GM21717 (cell line): ENCODE data around the gene LRRC59.
"Not testable (repeated sequence)": the region's sequence is repeated elsewhere in the genome, so short reads cannot be mapped to it uniquely, and the experiment has no call there.

Experiments used
- ATAC-seq: cut with Tn5 transposase; IDR thresholded peaks from one replicate; pipeline ENCODE4 v1.9.1; 2021; ENCODE audit warnings: mild to moderate bottlenecking, moderate library complexity; ENCODE audit not compliant: unreplicated experiment

LRRC59 gene

DNA sequence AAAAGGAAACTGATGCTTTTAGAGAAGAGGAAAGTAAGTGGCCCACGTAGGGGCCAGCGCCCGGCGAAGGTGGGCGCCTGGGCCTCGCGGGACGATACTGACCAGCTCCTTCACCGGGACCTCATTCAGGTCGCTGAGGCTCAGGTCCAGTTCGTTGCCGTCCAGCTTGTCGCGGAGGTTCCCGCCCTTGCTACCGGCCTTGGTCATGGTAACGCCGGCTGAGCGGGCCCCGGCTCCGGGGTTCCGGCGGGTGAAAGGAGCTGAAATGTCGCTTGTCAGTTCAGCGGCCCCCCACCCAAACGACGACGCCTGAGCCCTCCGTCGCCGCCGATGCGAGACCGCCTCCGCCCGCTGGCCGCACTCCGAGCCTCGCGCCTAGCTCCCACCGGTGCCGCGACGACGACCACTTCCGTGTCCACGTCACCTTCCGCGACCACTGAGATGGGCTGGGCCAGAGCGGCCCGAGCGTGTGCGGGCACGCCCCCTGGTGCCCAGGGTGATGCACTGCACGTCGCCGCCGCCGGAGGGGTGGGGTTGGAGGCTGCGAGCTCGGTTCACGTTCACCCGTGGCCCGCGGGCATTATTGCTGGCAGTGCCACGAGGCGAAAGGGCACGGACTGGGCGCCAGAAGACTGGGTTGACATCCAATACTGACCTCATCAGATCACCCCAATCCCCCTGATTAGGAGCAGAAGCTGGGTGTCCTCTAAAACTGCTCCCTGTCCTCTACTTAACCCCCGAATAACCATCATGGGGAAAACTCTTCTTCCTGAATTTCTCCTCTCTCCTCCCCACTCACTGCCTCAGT lies at the start of gene LRRC59:
Gene LRRC59 (minus strand): TSS at position 413 of the 808 bp plus-strand sequence. CDS start 206 bp downstream, at position 207.
- ATAC-seq: peak; percentile 93

DNA sequence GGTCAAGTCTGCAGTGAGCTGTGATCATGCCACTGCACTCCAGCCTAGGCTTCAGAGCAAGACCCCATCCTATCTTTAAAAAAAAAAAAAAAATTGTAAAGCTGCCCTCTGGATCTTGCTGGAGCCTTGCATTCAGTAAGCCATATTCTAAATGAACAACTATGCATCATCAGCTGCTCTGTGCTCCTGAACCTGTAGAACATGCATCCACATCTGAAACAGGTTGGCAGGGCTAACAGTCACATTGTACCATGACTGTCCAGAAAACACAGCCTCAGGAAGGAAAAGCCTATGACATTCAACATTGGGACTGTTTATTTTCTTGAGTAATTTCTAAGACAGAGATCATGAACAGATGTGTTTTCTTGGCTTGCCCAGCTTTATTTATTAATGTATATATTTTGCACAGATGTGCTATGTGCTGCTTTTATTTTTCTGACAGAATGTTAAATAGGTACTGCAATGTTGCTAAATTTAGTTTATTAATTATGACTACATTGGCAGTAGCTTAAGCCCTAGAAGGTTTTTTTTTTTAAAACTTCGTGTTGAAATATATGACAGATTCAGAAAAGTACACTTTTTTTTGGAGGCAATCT lies 48.5 kb upstream of the LRRC59 start:
- ATAC-seq: no peak

DNA sequence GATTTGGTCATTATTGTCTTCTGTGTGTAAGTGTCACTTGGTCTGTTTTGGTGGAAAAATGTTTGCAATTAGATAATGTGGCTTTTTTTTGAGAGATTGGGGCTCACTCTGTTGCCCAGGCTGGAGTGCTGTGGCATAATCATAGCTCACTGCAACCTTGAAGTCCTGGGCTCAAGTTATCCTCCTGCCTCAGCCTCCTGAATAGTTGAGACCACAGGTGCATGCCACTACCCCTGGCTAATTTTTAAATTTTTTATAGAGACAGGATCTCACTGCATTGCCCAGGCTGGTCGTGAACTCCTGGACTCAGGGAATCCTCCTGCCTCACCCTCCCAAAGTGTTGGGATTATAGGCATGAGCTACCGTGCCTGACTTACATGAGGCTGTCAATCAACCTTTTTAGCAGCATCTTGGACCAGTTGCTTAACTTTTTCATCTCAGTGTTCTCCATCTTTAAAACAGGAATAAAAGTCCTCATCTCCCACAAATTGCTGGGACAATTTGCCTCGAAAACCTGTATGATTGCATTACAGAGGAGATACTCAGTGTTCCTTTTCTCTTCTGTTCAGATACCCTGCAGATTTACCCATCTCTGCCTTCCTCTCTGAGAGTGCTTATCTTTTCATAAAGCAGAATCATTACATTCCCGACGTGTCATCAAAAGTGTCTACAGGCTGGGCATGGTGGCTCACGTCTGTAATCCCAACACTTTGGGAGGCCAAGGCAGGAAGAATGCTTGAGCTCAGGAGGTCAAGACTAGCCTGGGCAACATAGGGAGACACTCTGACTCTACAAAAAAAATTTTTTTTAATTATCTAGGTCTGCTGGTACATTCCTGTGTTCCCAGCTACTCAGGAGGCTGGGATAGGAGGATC lies 47.8 kb upstream of the LRRC59 start:
- no peak for ATAC-seq

DNA sequence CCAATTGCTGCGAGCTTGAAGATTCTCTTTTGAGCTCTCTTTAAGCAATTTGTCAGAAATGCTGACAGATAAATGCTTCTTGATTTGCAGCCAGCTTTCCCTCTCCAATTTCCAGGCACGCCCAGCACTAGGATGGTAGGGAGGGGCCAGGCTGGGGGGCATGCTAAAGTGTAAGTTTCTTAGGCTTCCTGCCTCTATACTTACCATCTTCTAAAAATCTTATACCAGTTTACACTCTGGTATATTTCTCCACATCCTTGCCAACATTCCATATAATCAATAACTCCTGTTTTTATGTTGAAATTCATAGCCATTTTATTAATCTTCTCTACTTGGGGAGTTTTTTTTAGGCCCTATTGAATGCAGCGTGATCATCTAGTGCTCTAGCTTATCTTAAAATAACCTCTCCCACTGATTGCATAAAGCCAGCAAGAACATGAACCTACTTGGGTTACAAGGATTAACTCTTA lies 46.2 kb upstream of the LRRC59 start:
- ATAC-seq: no peak

DNA sequence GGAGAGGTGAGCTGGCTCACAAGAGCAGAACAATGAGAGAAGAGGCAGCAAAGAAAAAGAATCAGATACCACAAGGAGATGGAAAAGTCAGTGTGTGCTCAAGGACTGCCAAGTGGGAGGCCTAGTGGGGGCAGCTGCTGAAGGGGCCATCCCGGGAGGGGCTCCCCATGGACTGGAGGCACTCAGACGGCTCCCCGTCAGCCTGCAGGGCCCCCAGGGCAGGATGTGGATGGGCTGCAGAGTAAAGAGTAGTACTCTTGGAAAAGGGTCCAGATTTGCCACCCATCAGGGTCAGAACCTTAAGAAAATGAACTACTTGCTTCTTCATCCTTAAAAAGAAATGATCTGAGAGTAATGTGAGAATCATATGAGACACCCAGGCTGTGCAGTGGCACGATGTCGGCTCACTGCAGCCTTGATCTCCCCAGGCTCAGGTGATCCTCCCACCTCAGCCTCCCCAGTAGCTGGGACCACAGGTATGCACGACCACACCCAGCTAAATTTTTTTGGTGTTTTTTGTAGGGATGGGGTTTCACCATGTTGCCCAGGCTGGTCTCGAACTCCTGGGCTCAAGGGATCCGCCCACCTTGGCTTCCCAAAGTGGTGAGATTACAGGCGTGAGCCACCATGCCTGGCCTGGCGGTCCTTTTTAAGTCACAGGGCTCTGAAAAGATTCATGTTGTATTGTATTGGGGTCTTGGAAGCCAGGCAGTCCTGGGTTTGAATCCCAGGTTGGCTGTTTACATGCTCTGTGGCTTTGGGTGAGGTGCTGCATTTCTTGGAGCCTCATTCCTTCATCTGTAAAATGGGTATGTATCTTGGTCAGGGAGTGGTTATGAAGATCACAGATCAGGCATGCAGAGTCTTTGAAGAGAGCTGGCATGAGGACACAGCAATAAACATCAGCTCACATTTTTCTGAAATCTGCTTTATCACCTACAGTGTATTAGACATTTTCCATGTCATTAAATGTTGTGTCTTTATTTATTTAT lies 43.8 kb upstream of the LRRC59 start:
- no peak for ATAC-seq

DNA sequence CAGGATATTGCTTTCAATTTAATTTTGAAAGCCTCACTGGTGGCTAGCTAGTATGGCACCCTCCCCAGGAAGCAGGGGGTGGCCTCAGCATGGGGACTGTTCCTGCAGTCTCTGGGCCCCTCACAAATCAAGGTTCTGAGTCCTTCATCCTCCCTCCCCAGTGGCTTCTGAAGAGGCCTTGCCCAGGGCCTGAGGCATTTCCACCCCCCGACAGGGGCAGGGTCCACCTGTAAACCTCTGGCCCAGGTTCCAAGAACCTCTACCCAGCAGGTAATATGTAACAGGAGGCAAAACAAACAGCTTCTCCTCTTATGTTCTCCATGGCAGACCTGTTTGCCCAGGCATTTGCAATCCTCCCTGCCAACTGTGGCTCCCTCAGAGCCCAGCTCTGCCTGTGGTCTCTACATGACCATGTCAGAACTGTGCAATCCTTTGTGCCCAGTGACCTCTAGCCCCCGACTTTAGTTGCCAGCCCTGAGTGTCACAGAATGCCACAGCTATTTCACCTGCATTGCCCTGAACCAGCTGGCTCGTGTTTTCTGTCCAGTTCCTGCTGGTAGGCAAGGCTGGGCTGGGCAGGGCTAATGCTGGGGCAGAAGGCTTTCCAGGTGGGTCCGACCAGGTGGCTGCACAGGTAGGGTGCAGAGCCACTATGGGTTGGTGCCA lies 43.0 kb upstream of the LRRC59 start:
- ATAC-seq: no peak

DNA sequence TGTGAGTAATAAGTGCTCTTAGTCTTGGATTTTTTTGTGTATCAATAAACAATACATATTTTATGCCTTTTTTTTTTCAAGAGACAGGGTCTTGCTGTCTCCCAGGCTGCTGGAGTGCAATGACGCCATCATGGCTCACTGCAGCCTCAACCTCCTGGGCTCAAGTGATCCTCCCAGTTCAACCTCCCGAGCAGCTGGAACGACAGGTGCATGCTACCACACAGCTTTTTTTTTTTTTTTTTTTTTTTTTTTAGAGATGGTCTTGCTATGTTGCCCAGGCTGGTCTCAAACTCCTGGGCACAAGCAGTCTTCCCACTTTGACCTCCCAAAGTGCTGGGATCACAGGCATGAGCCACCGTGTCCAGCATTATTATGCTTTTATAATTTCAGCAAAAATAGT lies 41.7 kb upstream of the LRRC59 start:
- no peak for ATAC-seq

DNA sequence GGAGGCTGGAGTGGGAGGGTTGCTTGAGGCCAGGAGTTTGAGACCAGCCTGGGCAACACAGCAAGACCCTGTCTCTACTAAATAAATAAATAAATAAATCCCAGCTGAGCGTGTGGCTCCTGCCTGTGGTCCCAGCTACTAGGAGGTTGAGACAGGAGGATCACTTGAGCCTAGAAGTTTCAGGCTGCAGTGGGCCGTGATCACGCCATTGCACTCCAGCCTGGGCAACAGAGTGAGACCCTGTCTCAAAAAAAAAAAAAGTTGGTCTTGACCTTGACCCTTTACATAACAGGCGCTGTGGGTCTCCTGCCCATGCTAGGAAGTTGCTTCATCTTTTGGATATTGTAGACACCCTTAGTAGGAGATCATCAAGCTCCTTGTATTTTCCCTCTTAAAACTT lies 40.1 kb upstream of the LRRC59 start:
- ATAC-seq: no peak

DNA sequence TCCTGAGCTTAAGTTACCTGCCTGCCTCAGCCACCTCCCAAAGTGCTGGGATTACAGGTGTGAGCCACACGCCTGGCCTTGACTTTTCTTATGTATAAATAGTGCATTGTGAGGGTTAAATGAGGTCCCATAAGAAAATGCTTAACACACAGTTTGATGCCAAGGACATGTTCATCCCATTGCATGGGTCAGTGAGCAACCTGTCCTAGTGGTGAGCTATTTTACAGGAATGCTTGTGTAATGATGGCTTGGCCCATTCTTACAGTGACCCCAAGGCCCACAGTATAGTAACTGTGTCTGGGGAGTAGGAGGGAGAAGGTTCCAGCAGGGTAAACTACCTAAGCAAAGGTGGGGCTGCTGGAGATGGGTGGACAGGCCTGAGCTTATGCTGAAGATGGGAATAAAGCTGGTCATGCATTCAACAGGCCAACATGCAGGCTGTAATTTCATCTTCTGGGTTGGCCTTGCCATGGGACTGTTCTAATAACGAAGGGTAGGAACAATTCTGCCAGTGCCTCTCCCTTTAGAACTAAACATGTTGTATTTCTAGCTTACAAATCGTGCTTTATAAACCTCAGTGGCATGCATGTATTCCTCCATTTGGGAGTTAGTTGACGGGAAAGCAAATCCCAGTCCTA lies 34.9 kb upstream of the LRRC59 start:
- no peak for ATAC-seq

DNA sequence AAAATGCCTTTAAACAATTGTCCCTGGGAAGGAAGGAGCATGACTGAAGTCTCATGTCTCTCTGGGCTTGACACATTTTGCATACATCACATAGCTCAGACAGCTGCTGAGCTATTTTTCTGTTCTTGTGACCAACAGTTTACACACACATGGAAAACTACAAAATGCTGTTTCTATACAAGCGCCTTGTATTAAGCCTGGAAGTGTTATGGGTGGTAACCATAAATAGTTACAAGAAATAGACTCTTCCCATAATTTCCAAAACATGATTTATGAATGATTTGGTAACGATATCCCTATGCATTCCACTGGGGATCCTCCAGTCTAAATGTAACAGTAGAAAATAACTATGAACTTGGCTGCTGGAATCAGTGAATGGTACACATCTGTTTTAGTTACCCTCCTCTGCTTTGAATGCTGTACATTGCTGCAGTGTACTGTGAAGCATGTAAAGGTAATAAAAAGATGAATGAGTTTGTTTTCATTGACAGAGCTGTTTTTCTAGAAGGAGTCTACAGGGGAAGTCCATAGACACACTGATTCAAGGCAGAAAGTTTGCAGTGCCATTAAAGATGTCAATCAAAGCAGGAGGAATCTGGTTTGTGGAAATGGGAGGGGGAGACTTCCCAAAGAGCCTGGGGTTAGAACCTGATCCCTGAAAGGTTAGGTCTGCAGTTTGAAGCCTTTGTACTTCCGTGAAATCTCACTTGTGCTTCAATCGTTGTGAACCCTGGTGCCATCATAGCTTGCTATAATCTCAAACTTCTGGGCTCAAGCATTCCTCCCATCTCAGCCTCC lies 33.7 kb upstream of the LRRC59 start:
- ATAC-seq: no peak

DNA sequence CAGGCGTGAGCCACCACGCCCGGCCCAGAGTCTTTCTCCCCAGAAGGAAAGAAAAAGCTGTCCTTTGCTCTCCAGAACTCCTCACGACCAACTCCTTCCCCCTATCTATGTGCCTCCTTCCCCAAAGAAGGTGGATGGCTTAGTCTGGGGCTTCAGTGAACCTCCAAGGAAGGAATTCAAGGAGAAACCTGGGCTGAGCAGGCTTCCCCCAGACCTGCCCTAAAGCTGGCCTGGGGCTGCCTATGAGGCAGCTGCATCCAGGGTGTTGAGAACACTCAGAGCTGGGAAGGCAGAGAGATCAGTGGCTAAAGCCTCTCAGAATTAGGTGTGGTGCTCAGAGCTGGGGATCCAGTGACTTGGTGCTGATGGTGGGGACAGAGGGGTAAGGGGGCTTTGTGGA lies 32.5 kb upstream of the LRRC59 start:
- no peak for ATAC-seq

DNA sequence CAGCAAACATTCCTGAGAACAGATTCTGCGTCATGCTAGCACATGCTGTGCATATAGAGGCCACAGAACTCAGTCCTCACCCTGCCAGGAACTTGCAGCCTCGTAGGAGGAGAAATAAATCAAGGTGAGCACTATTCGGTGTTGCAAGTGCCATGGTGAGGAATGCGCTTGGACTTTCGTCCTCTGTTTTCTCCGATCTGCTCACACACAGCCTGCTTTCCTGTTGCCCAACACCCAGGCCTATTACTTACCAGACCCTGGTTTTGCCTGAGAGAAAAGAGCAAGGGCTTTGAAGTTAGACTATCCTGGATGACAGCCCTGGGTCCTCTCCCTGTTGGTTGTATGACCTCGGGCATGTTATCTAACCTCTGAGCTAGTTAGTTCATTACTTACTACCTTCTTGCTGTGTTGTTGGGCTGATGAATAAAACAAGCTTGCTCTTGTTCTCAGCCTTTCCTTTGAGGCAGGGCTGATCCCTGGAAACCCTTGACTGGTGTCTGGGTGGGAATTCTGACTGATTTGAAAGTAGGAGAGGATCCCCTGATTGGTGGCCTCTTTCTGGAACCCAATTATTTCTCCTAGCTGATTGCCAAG lies 31.6 kb upstream of the LRRC59 start:
- ATAC-seq: no peak

DNA sequence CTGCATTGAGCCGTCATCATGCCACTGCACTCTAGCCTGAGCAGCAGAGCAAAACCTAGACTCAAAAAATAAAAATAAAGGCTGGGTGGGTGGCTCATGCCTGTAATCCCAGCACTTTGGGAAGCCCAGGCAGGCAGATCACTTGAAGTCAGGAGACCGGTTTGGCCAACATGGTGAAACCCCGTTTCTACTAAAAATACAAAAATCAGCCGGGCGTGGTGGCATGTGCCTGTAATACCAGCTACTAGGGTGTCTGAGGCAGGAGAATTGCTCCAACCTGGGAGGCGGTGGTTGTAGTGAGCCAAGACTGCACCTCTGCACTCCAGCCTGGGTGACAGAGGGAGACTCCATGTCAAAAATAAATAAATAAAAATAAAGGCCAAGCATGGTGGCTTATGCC lies 30.8 kb upstream of the LRRC59 start:
- ATAC-seq: not testable (repeated sequence)

DNA sequence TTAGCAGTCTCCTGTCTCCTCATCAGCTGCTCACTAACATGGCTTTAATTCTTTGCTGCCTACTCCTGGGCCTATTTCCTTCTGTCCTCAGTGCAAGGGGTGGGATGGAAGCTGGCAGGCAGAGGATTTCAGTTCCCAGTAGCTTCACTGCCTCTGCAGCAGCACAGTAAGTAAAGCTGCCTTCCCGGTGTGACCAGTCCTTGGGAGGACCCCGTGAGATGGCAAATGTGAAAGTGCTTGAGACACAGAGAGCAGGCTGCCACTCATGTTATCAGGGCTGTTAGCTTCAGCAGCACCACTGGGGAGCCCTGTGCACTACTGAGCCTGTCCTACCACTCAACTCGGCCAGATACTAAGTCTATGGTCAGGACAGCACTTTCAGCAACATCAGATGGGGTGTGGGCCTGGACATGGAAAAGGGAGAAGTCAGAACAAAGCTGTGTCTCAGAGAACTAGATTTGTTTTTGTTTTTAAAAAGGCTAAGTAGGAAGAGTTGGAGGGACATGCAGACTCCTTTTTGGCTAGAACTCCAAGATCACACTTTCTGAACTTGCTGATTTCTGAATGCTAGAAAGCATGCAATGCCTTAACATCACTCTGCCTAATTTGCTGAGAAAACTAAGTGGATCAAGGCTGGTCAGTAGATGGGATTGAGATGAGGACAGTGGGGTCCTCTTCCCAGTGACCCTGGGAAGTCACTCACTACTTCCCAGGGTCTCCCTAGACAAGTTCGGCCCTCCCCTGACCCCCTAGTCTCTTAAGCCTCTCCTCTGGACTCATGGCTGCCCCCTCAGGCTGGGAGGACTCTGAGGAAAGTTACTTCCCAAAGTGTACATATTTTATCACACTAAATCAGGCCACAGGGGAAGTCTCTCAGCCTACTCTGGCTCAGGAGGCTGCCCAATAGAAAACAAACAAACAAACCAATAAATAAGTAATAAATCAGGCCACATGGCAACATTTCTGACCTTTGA lies 29.8 kb upstream of the LRRC59 start:
- peak; percentile 31 for ATAC-seq

DNA sequence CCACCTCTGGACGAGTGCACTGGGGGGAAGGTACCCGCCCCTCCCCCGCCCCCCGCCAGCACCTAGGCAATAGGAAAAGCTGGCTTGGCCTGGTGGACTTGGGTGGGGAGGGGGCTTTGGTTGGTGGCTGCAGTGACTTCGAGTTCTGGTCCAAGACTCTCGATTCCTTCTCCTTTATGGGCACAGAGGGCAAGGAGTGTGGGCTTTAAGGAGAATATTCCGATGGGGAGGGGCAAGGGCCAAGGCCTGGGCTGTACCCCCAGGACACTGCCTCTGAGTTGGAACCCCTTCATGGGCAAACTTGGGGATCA lies 29.1 kb upstream of the LRRC59 start:
- no peak for ATAC-seq

DNA sequence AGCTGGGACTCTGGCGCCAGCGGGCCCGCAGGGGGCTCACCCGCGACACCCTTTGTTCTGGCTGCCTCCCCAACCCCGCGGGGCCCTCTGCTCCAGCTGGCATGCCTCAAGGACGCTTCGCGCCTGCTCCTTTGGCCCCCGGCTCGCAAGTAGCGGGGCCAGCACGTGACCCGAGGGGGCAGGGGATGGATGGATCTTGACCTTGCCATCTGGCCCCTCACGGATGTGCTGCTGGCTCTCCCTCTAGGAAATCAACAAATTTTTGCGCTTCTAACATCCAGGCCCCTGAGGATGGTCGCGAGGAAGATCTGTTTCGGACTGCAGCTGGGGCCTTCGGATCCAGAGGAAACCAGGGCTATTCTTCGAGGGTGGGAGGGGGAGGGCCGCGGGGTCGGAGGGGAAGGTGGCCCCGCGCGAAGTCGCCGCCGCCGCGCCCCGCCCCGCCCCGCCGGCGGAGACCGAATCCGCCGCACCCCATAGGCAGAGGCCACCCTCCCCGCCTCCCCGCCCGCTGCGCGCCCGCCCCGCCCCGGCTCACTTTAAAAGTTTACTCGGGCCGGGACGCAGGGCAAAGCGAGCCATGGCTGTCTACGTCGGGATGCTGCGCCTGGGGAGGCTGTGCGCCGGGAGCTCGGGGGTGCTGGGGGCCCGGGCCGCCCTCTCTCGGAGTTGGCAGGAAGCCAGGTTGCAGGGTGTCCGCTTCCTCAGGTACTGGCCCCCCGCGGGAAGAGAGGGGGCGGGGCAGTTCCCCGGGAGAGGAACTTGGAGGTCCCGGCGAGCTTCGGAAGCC lies 28.6 kb upstream of the LRRC59 start, which contains the start of gene ACSF2:
Gene ACSF2 (plus strand): TSS at position 537 of the 790 bp plus-strand sequence. CDS start 44 bp downstream, at position 581.
- ATAC-seq: peak; percentile 61
